GM12878 (cell line): ENCODE results near the gene ZNF626. TPM values are rescaled to one million over a fixed set of nuclear protein-coding genes. Genes with fewer than 3 reads are reported as not detected.

ENCODE experiments used
- ATAC-seq: fragments of 200-7000 bp; cut with Tn5 transposase; 3 replicates; pipeline ENCODE4 v1.9.1; 2020; ENCODE audit warnings: mild to moderate bottlenecking, moderate library complexity
- BruUV-seq: library from RNA; stranded (reverse); fragments of 400-500 nt; replicated peaks from 2 replicates; lab custom pipeline; 2021; lab: Mats Ljungman, UMichigan
- CTCF ChIA-PET: fragments of 300-600 bp; sonication (Branson Sonifier 250); formaldehyde crosslinking; extraction: SDS; loops from one replicate; lab custom pipeline; 2021; ENCODE audit warnings: inconsistent platforms; lab: Yijun Ruan, JAX
- POLR2A ChIA-PET: fragments of 350-600 bp; formaldehyde crosslinking; extraction: SDS; loops from one replicate; lab custom pipeline; 2021; ENCODE audit warnings: inconsistent platforms; lab: Charles Lee
- RAD21 ChIA-PET: fragments of 300-600 bp; sonication (Branson Sonifier 250); formaldehyde crosslinking; loops from one replicate; lab custom pipeline; 2023; ENCODE audit warnings: antibody characterized with exemption; ENCODE audit not compliant: unreplicated experiment; lab: Charles Lee
- SMC1A ChIA-PET: fragments of 300-600 bp; sonication (Branson Sonifier 250); formaldehyde crosslinking; loops from one replicate; lab custom pipeline; 2023; ENCODE audit not compliant: unreplicated experiment, uncharacterized antibody; lab: Charles Lee
- DNase-seq: peaks from one replicate; pipeline ENCODE4 v3.0.0-alpha.2; 2011; ENCODE audit warnings: low read depth, low spot score
- FAIRE-seq: peaks from 3 replicates; lab custom pipeline; 2011; peaks lifted over from hg19 to GRCh38; lab: Jason Lieb, UNC
- H2AFZ ChIP-seq: 2 replicates; pipeline ENCODE4 v1.6.0; 2011; ENCODE audit warnings: low read depth, low read length, control low read depth; ENCODE audit not compliant: control insufficient read depth
- H3K27ac ChIP-seq: 2 replicates; pipeline ENCODE4 v1.5.1; 2011; ENCODE audit warnings: control low read depth; ENCODE audit not compliant: control insufficient read depth, insufficient read depth
- H3K27me3 ChIP-seq, 2 experiments: replicated peaks in 1 of 2; 2 replicates each; pipeline versions ENCODE4 v1.6.0 to v1.6.1; 2011; ENCODE audit warnings: low read length in 1 of 2; ENCODE audit not compliant: control insufficient read depth in 2 of 2, insufficient read depth in 2 of 2
- H3K36me3 ChIP-seq, 2 experiments: 2 replicates each; pipeline ENCODE4 v1.5.1; 2011; ENCODE audit warnings: low read length in 1 of 2; ENCODE audit not compliant: control insufficient read depth in 2 of 2, insufficient read depth in 2 of 2
- H3K4me1 ChIP-seq: 2 replicates; pipeline ENCODE4 v1.6.1; 2011; ENCODE audit warnings: mild to moderate bottlenecking, low read length, moderate library complexity, mixed read lengths; ENCODE audit not compliant: control insufficient read depth, insufficient read depth
- H3K4me2 ChIP-seq: 2 replicates; pipeline ENCODE4 v1.6.0; 2011; ENCODE audit warnings: control low read depth; ENCODE audit not compliant: control insufficient read depth, insufficient read depth
- H3K4me3 ChIP-seq: fragments of 200-600 bp; sonication (generic); 2 replicates; pipeline ENCODE4 v1.5.1; 2016
- H3K79me2 ChIP-seq: 2 replicates; pipeline ENCODE4 v1.6.0; 2011; ENCODE audit warnings: low read length; ENCODE audit not compliant: control insufficient read depth, insufficient read depth
- H3K9ac ChIP-seq: 2 replicates; pipeline ENCODE4 v1.8.0; 2011; ENCODE audit warnings: low read length, control low read depth, mixed read lengths; ENCODE audit not compliant: control insufficient read depth, insufficient read depth
- H3K9me3 ChIP-seq: replicated peaks from 3 replicates; pipeline ENCODE4 v1.5.1; 2011; ENCODE audit warnings: mild to moderate bottlenecking, low read length; ENCODE audit not compliant: control insufficient read depth, insufficient read depth
- H4K20me1 ChIP-seq: 2 replicates; pipeline ENCODE4 v1.6.0; 2011; ENCODE audit not compliant: control insufficient read depth, insufficient read depth
- BHLHE40 ChIP-seq, 2 experiments: fragments of 450-650 bp in 1 of 2; IDR thresholded peaks; 2 replicates each; pipeline ENCODE4 v1.6.1; 2011 to 2017; ENCODE audit warnings: low read depth in 2 of 2, borderline replicate concordance in 1 of 2, improper control_type of control experiment in 1 of 2, low read length in 1 of 2, mild to moderate bottlenecking in 1 of 2
- E2F4 ChIP-seq: IDR thresholded peaks from 2 replicates; pipeline ENCODE4 v1.6.1; 2012; ENCODE audit warnings: low read depth, low read length, improper control_type of control experiment
- E2F8 ChIP-seq: fragments of 450-650 bp; IDR thresholded peaks from 2 replicates; pipeline ENCODE4 v1.6.1; 2018; ENCODE audit warnings: mild to moderate bottlenecking, low read depth, moderate library complexity; ENCODE audit not compliant: partially characterized antibody
- EED ChIP-seq: sonication (generic); IDR thresholded peaks from 2 replicates; pipeline ENCODE4 v1.6.1; 2016; ENCODE audit warnings: antibody characterized with exemption, low read depth
- GATAD2B ChIP-seq: fragments of 450-650 bp; conservative IDR thresholded peaks from 2 replicates; pipeline ENCODE4 v1.6.1; 2017; ENCODE audit warnings: low read depth, mild to moderate bottlenecking, moderate library complexity
- NFXL1 ChIP-seq: fragments of 450-650 bp; IDR thresholded peaks from 2 replicates; pipeline ENCODE4 v1.6.1; 2017; ENCODE audit warnings: antibody characterized with exemption, mild to moderate bottlenecking, borderline replicate concordance
- NFYA ChIP-seq: IDR thresholded peaks from 2 replicates; pipeline ENCODE4 v1.6.1; 2011; ENCODE audit warnings: low read depth, mild to moderate bottlenecking, low read length, improper control_type of control experiment, borderline replicate concordance
- REST ChIP-seq: IDR thresholded peaks from 2 replicates; pipeline ENCODE4 v1.6.1; 2012; ENCODE audit warnings: mild to moderate bottlenecking, low read depth, low read length
- RUNX3 ChIP-seq: IDR thresholded peaks from 2 replicates; pipeline ENCODE4 v1.6.1; 2012; ENCODE audit warnings: low read length, inconsistent platforms
- SMARCA5 ChIP-seq: fragments of 450-650 bp; IDR thresholded peaks from 2 replicates; pipeline ENCODE4 v1.6.1; 2017; ENCODE audit warnings: mild to moderate bottlenecking
- ZNF592 ChIP-seq: fragments of 450-650 bp; IDR thresholded peaks from 2 replicates; pipeline ENCODE4 v1.6.1; 2017; ENCODE audit warnings: mild to moderate bottlenecking, moderate library complexity
- WGBS: methylation state at CpG from one replicate; pipeline ENCODE4 v1.1.6; 2016; ENCODE audit warnings: low lambda C conversion rate; ENCODE audit not compliant: insufficient replicate concordance, insufficient coverage; ENCODE audit errors: missing lambda C conversion rate; 5-methylcytosine and 5-hydroxymethylcytosine counted together
- in situ Hi-C: fragments of 300-500 bp; cut with MboI; formaldehyde crosslinking; loops from 9 replicates; pipeline ENCODE4 v1.14.3; 2018; ENCODE audit warnings: mixed read lengths
- intact Hi-C: fragments of 100-400 bp; cut with micrococcal nuclease; formaldehyde crosslinking; loops from one replicate; pipeline ENCODE4 v1.14.2; 2022; ENCODE audit not compliant: unreplicated experiment
- polyA plus RNA-seq, 11 experiments: library from polyadenylated mRNA; depleted of rRNA in 4 of 11; unstranded in 6 of 11; stranded (reverse) in 5 of 11; fragments of >200 nt; fragmentation: Nextera tagmentation in 4 of 11; fragmentation: Illumina TruSeq in 1 of 11; extraction: Ambion mirVana in 4 of 11; extraction: Trizol in 1 of 11; gene quantifications; 1 replicate in 1 of 11; 2 replicates in 10 of 11; pipeline versions ENCODE4 v1.2.1 to v1.2.3, GENCODE V29; 2011 to 2016; ENCODE audit warnings: inconsistent platforms in 2 of 11, missing spikeins in 2 of 11, low read depth in 1 of 11
- total RNA-seq, 4 experiments: library from RNA; depleted of rRNA in 3 of 4; stranded (reverse); fragments of >200 nt in 3 of 4; fragmentation: Illumina TruSeq in 1 of 4; extraction: Trizol in 1 of 4; gene quantifications; 2 replicates each; pipeline versions ENCODE4 v1.2.1 to v1.2.3, GENCODE V29; 2013 to 2021

Gene ZNF626
- total and polyA plus RNA-seq, 10 of the 15 experiments (the other 5 are each of a cell fraction or from before 2014, with no cell fraction given), result 1.2 to 3.7 (median 1.9) TPM

GRCh38 chr19:20660473-20661140 is 764 bp downstream of the ZNF626 start:
- ChIA-PET CTCF (interaction anchor here (0.6 kb wide), 1 partner anchor 73 kb away, joined by 3 read pairs; no protein-coding TSS in a partner anchor), SMC1A (no interaction called here), POLR2A (no interaction called here), RAD21 (no interaction called here)
- BruUV-seq, result no TSS peak
- H3K4me1 ChIP-seq, result no peaks in the 10 kb centered on the region
- no peak overlapping the region for H3K27ac ChIP-seq
- H4K20me1 ChIP-seq, result no peaks in the 10 kb centered on the region
- H3K27me3 ChIP-seq, result no peaks in the 10 kb centered on the region
- intact Hi-C loops (no loop called here), in situ Hi-C loops (no loop called here)
- FAIRE-seq, result no peak
- peak overlapping the region; percentile 35; the same call in 1 of the 2 replicates for H3K9ac ChIP-seq
- 66% methylated on average over 29 of the region's 29 CpGs for WGBS
- H2AFZ ChIP-seq, result no peak overlapping the region
- H3K4me3 ChIP-seq, result no peak overlapping the region
- peaks cover 3% of the 10 kb centered on the region; the same call in 1 of the 3 replicates for H3K9me3 ChIP-seq
- H3K4me2 ChIP-seq, result no peak overlapping the region
- H3K36me3 ChIP-seq, result no peaks in the 10 kb centered on the region
- H3K79me2 ChIP-seq, result no peaks in the 10 kb centered on the region
- no peak for DNase-seq
- ATAC-seq, result no peak
- TF ChIP-seq E2F8 (no peak), SMARCA5 (no peak), ZNF592 (no peak), RUNX3 (no peak), GATAD2B (no peak), REST (no peak), NFYA (no peak), NFXL1 (no peak), BHLHE40 (IDR thresholded peaks at IDR 0.05; ENCODE audit: borderline replicate concordance in 1 of 2, low read depth in 2 of 2, low read length in 1 of 2) (no peak), EED (no peak), E2F4 (no peak)
